Measurements from ENCODE around the gene MS4A6A.
"Not testable (repeated sequence)": the region's sequence is repeated elsewhere in the genome, so short reads cannot be mapped to it uniquely, and the experiment has no call there.

MS4A6A gene

GRCh38 chr11:60183591-60184205, 815 bp upstream of the MS4A6A start:
- DNase-seq: no peak

- DNase-seq: no peak
These were observed 7.0 kb downstream of the MS4A6A start for GRCh38 chr11:60175860-60176275.

DNA sequence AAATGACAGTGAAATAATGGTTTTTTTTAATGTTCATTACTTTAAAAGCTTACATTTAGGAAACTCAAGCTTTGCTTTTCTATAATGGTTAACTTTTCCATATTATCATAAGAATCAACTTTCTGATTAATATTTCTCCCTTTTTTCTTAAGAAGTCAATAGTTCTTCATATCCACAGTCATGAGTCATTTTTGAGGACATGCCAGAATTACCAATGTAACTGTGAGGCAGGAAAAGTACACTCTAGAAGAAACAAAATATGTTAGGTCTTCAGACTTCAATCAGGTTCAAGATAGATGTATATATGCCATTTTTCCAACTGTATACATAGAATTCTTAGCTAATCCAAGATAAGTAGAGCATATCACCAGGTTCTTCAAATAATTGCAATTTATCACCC, 10.9 kb downstream of the MS4A6A start:
- no peak for DNase-seq

GRCh38 chr11:60170566-60170965, 12.3 kb downstream of the MS4A6A start:
- DNase-seq: no peak

GRCh38 chr11:60169264-60169915, 13.5 kb downstream of the MS4A6A start:
- peak; percentile 2 for DNase-seq

DNA sequence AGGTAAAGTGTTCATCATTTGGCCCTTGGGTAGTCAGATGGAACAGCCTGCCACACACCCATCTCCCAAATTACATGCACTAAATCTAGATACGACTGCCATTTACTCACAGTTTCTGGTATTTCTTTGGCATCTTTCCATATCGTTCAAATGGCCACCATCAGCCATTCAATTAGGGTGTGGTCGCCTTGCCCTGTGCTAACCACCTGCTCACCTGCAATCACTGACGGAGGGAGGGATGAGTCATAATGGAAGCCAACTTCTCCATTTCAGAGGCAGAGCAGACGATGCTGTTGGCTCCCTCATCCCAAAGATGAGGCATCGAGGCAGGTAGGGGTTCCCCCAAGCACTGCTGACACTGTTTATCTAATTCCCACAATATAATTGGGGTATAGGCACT, 14.6 kb downstream of the MS4A6A start:
- no peak for DNase-seq

DNA sequence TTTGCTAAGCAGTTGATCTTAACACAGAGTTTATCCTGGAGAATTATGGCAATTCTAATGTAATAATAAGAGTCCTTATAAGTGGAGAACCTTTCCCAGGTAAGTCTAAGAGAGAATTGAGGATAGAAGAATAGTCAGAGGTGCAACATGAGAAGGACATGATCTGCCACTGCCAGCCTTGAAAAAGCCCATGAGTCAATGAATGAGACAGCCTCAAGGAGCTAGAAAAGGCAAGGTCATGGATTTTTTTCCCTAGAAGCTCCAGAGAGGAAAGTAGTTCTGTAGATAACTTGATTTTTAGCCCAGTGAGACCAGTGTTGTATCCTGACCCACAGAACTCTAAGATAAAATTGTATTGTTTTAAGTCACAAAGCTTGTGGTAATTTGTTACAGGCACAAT, 16.9 kb downstream of the MS4A6A start:
- DNase-seq: no peak

- no peak for DNase-seq
These were observed 17.3 kb downstream of the MS4A6A start for GRCh38 chr11:60165538-60165937.

GRCh38 chr11:60164550-60165075, 18.3 kb downstream of the MS4A6A start:
- no peak for DNase-seq

GRCh38 chr11:60161766-60162165, 21.1 kb downstream of the MS4A6A start:
- DNase-seq: no peak

GRCh38 chr11:60161107-60161506, 21.8 kb downstream of the MS4A6A start:
- DNase-seq: no peak

GRCh38 chr11:60159868-60160267, 23.0 kb downstream of the MS4A6A start:
- no peak for DNase-seq

- no peak for DNase-seq
These were observed 23.6 kb downstream of the MS4A6A start for GRCh38 chr11:60159284-60159683.

- DNase-seq: no peak
These were observed 24.2 kb downstream of the MS4A6A start for GRCh38 chr11:60158636-60159035.

GRCh38 chr11:60155931-60156330, 27.0 kb downstream of the MS4A6A start:
- no peak for DNase-seq

- DNase-seq: not testable (repeated sequence)
These were observed 30.2 kb downstream of the MS4A6A start for GRCh38 chr11:60152727-60153126.

DNA sequence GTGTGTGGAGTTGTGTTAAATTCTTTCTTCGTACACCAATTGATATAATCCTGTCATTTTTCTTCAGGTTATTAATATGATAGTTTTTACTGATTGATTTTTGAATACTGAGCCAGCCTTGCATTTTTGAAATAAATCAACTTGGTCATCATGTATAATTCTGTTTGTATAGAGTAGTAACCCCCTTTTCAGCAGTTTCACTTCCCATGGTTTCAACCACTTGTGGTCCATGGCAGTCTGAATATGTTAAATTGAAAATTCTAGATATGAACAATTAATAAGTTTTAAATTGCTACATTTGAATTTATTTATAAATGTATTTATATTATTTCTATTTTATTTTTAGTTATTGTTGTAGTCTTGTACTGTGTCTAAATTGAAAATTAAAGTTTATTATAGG, 32.6 kb downstream of the MS4A6A start:
- no peak for DNase-seq

- no peak for DNase-seq
These were observed 37.2 kb downstream of the MS4A6A start for GRCh38 chr11:60145677-60146076.

DNA sequence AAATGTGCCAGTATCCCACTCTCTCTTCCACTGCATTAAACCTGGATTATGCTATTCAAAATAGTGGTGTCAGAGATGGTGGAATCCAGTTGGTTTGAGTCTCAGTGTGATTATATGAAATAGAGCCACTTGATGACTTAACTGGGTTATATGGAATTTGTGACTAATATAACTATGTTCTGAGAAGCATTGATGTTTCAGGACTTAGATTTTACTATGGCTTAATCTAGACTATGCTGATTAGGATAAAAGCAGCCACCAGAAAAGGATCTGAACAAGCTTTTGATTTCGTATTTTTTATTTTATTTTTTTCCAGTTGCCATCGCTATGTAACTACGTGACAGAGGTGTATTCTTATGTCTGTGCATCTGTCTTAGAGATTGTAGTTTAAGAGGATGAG, 39.1 kb downstream of the MS4A6A start:
- DNase-seq: no peak

- no peak for DNase-seq
These were observed 49.0 kb downstream of the MS4A6A start for GRCh38 chr11:60133917-60134316.

DNA sequence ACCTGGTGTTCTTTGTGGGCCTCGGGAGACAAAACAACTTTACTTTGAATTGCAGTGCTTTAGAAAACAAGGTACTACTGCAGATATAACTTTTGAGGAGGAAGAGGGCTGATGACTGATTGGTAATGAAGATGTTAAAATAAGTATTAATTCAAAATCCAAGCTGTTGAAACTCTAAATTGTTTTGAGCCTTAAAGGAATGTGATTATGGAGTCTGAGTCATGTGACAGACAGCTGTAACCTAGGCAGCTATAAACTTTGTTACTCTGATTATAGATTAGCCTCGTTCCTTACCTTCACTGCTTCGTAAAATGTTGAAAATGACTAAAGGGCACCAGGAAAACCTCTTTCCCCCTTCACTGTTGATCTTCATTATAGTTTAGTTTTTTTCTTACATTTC, 51.0 kb downstream of the MS4A6A start:
- no peak for DNase-seq

- DNase-seq: peak; percentile 58
These were observed 52.4 kb downstream of the MS4A6A start for GRCh38 chr11:60130496-60130895.

DNA sequence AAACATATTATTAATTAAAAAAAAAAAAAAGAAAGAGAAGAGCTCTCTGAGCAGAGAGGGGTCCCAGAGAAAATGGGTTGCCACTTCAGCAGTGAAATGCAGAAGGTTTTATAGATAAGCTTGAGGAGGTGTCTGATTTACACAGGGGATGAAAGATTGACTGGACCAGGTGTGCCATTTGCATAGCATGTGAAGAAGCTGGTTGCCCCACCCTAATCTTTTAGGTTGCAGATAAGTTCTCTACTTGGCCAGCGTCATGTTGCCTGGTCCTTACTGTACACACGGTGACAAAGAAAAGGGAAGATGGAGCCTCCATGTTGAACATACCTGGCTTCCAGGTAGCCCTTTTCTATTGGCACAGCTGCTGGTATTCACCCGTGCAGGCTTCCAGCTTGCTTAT, 53.0 kb downstream of the MS4A6A start:
- no peak for DNase-seq

DNA sequence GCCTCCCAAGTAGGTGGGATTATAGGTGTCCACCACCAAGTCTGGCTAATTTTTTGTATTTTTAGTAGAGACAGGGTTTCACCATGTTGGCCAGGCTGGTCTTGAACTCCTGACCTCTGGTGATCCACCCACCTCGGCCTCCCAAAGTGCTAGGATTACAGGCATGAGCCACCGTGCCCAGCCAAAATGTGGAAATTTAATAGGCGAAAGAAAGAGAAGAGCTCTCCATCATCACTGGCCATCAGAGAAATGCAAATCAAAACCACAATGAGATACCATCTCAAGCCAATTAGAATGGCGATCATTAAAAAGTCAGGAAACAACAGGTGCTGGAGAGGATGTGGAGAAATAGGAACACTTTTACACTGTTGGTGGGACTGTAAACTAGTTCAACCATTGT, 54.0 kb downstream of the MS4A6A start:
- DNase-seq: not testable (repeated sequence)

GRCh38 chr11:60128376-60128775, 54.5 kb downstream of the MS4A6A start:
- DNase-seq: no peak
